HCT116 (cell line): ENCODE results near the gene POC1A. TPM values are rescaled to one million over a fixed set of nuclear protein-coding genes. Genes with fewer than 3 reads are reported as not detected.

Experiments used
- ATAC-seq: fragments of 200-7000 bp; cut with Tn5 transposase; 2 replicates; pipeline ENCODE4 v1.9.1; 2020; ENCODE audit warnings: mild to moderate bottlenecking, moderate library complexity
- BruUV-seq: library from RNA; stranded (reverse); fragments of 400-500 nt; replicated peaks from 2 replicates; lab custom pipeline; 2021; lab: Mats Ljungman, UMichigan
- CTCF ChIA-PET: fragments of 300-600 bp; sonication (Branson Sonifier 250); formaldehyde crosslinking; loops from one replicate; lab custom pipeline; 2021; ENCODE audit warnings: antibody characterized with exemption; lab: Charles Lee
- POLR2A ChIA-PET: fragments of 300-600, 350-600 bp; sonication (Branson Sonifier 250); formaldehyde crosslinking; loops from one replicate; lab custom pipeline; 2021; ENCODE audit warnings: antibody characterized with exemption; lab: Charles Lee
- RAD21 ChIA-PET, 2 experiments: fragments of 300-600 bp; sonication (Branson Sonifier 250); formaldehyde crosslinking; loops; one replicate each; lab custom pipeline; 2023; ENCODE audit warnings: low total read pairs in 2 of 2; ENCODE audit not compliant: uncharacterized antibody in 2 of 2, unreplicated experiment in 2 of 2, low non-redundant PET in 1 of 2; lab: Charles Lee
- DNase-seq: peaks from one replicate; pipeline ENCODE4 v3.0.0-alpha.2; 2010; ENCODE audit warnings: low read depth, low spot score
- H2AFZ ChIP-seq: fragments of 200-600 bp; shearing (Covaris generic), sonication (generic); 2 replicates; pipeline ENCODE4 v1.6.1; 2017; ENCODE audit warnings: low read depth, mixed run types, mixed read lengths, antibody characterized with exemption, low read length; ENCODE audit not compliant: poor library complexity, severe bottlenecking
- H3K27ac ChIP-seq: 2 replicates; pipeline ENCODE4 v1.5.1; 2012; ENCODE audit warnings: low read depth, low read length
- H3K27me3 ChIP-seq: fragments of 200-600 bp; sonication (generic); 2 replicates; pipeline ENCODE4 v1.6.1; 2016; ENCODE audit warnings: mixed run types, low read length, mixed read lengths; ENCODE audit not compliant: insufficient read depth
- H3K36me3 ChIP-seq, 2 experiments: fragments of 200-500 bp in 1 of 2; fragments of 200-600 bp in 1 of 2; sonication (Bioruptor generic) in 1 of 2; sonication (generic) in 1 of 2; 2 replicates each; pipeline versions ENCODE4 v1.5.1 to v1.6.1; 2014 to 2016; ENCODE audit warnings: low read length in 2 of 2, inconsistent platforms in 1 of 2, mixed read lengths in 1 of 2, mixed run types in 1 of 2; ENCODE audit not compliant: insufficient read depth in 2 of 2, control insufficient read depth in 1 of 2
- H3K4me1 ChIP-seq, 2 experiments: fragments of 200-600 bp in 1 of 2; sonication (generic) in 1 of 2; 2 replicates each; pipeline versions ENCODE4 v1.5.1 to v1.6.1; 2012 to 2017; ENCODE audit warnings: low read length in 2 of 2, inconsistent platforms in 1 of 2, mild to moderate bottlenecking in 1 of 2, mixed read lengths in 1 of 2, mixed run types in 1 of 2, moderate library complexity in 1 of 2; ENCODE audit not compliant: insufficient read depth in 2 of 2, control insufficient read depth in 1 of 2
- H3K4me2 ChIP-seq: fragments of 200-600 bp; sonication (generic); 2 replicates; pipeline ENCODE4 v1.6.1; 2017; ENCODE audit warnings: mixed run types, low read length, mixed read lengths
- H3K4me3 ChIP-seq, 2 experiments: fragments of 200-600 bp in 1 of 2; sonication (generic) in 1 of 2; replicated peaks in 1 of 2; 2 replicates each; pipeline ENCODE4 v1.5.1; 2011 to 2016; ENCODE audit warnings: low read length in 2 of 2, control low read depth in 1 of 2, low read depth in 1 of 2, mild to moderate bottlenecking in 1 of 2, mixed read lengths in 1 of 2, mixed run types in 1 of 2
- H3K79me2 ChIP-seq: fragments of 200-600 bp; sonication (generic); 2 replicates; pipeline ENCODE4 v1.6.1; 2017; ENCODE audit warnings: mild to moderate bottlenecking, mixed run types, low read length, moderate library complexity, mixed read lengths; ENCODE audit not compliant: insufficient read depth
- H3K9ac ChIP-seq: fragments of 200-600 bp; sonication (generic); 2 replicates; pipeline ENCODE4 v1.6.1; 2016; ENCODE audit warnings: low read length, mixed read lengths
- H3K9me2 ChIP-seq: fragments of 200-600 bp; sonication (generic), shearing (Covaris generic); 2 replicates; pipeline ENCODE4 v1.6.1; 2017; ENCODE audit warnings: mixed run types, mild to moderate bottlenecking, moderate library complexity; ENCODE audit not compliant: insufficient read depth
- H3K9me3 ChIP-seq, 2 experiments: fragments of 200-500 bp in 1 of 2; fragments of 200-600 bp in 1 of 2; sonication (Bioruptor generic) in 1 of 2; sonication (generic) in 1 of 2; 2 replicates each; pipeline ENCODE4 v1.6.1; 2014 to 2017; ENCODE audit warnings: low read length in 2 of 2, mixed read lengths in 2 of 2, inconsistent platforms in 1 of 2, low read depth in 1 of 2, mild to moderate bottlenecking in 1 of 2, mixed run types in 1 of 2, moderate library complexity in 1 of 2; ENCODE audit not compliant: control insufficient read depth in 1 of 2, insufficient read depth in 1 of 2
- H4K20me1 ChIP-seq: fragments of 200-600 bp; sonication (generic), shearing (Covaris generic); 2 replicates; pipeline ENCODE4 v1.6.1; 2017; ENCODE audit warnings: mixed run types, mild to moderate bottlenecking, moderate library complexity; ENCODE audit not compliant: insufficient read depth
- CBX3 ChIP-seq: IDR thresholded peaks from 2 replicates; pipeline ENCODE4 v1.6.1; 2012; ENCODE audit warnings: low read depth
- CEBPB ChIP-seq: IDR thresholded peaks from 2 replicates; pipeline ENCODE4 v1.6.1; 2012; ENCODE audit warnings: low read depth
- ELF1 ChIP-seq: IDR thresholded peaks from 2 replicates; pipeline ENCODE4 v1.6.1; 2012; ENCODE audit warnings: low read depth, borderline replicate concordance
- EZH2 ChIP-seq: fragments of 200-600 bp; sonication (generic); IDR thresholded peaks from 2 replicates; pipeline ENCODE4 v1.6.1; 2017; ENCODE audit warnings: antibody characterized with exemption, mixed run types
- EZH2phosphoT487 ChIP-seq: fragments of 200-600 bp; IDR thresholded peaks from 2 replicates; pipeline ENCODE4 v1.6.1; 2018; ENCODE audit warnings: antibody characterized with exemption, borderline replicate concordance
- FOSL1 ChIP-seq: IDR thresholded peaks from 2 replicates; pipeline ENCODE4 v1.6.1; 2012; ENCODE audit warnings: low read depth
- JUND ChIP-seq: IDR thresholded peaks from 2 replicates; pipeline ENCODE4 v1.6.1; 2012
- POLR2AphosphoS5 ChIP-seq: IDR thresholded peaks from 2 replicates; pipeline ENCODE4 v1.6.1; 2011; ENCODE audit warnings: mild to moderate bottlenecking, low read depth, low read length, moderate library complexity
- SIN3A ChIP-seq: IDR thresholded peaks from 2 replicates; pipeline ENCODE4 v1.6.1; 2012; ENCODE audit warnings: low read depth
- SRF ChIP-seq: IDR thresholded peaks from 2 replicates; pipeline ENCODE4 v1.6.1; 2012; ENCODE audit warnings: low read depth
- TCF7L2 ChIP-seq: IDR thresholded peaks from 2 replicates; pipeline ENCODE4 v1.7.0; 2011; ENCODE audit warnings: borderline replicate concordance, inconsistent platforms; ENCODE audit not compliant: insufficient read depth, insufficient read length; ENCODE audit errors: extremely low read depth
- ZFX ChIP-seq: fragments of 450-650 bp; IDR thresholded peaks from 2 replicates; pipeline ENCODE4 v1.6.1; 2017
- ZNF274 ChIP-seq: fragments of 200-500 bp; sonication (Bioruptor generic); IDR thresholded peaks from 2 replicates; pipeline ENCODE4 v1.6.1; 2014; ENCODE audit warnings: mild to moderate bottlenecking, low read depth, low read length, inconsistent platforms
- intact Hi-C: fragments of 100-400 bp; cut with micrococcal nuclease; formaldehyde crosslinking; loops from 2 replicates; pipeline ENCODE4 v1.10.0; 2022
- total RNA-seq: library from RNA; stranded (reverse); gene quantifications from one replicate; pipeline ENCODE4 v1.2.1, GENCODE V29; 2021; ENCODE audit not compliant: unreplicated experiment
- TF ChIP-seq, protein P1 (sequence below): IDR thresholded peaks from 2 replicates; pipeline ENCODE4 v1.6.1; 2012; ENCODE audit warnings: low read depth
- TF ChIP-seq, protein P2 (sequence below): IDR thresholded peaks from 2 replicates; pipeline ENCODE4 v1.6.1; 2011; ENCODE audit warnings: mild to moderate bottlenecking, low read length, moderate library complexity; ENCODE audit not compliant: insufficient replicate concordance; ENCODE audit errors: extremely low read depth
- TF ChIP-seq, protein P3 (sequence below): IDR thresholded peaks from 2 replicates; pipeline ENCODE4 v1.6.1; 2012

The POC1A gene
- total RNA-seq, 1 experiment from 2014 or later = 34.0 TPM

- Histone ChIP-seq H3K27me3 (no peaks in the 10 kb centered on the region), H3K4me3 (no peak overlapping the region), H3K4me1 (peaks cover 0 to 4% of the 10 kb centered on the region in 2 experiments; a peak in 1 of 4 replicates), H4K20me1 (no peaks in the 10 kb centered on the region; the same call in 1 of the 2 replicates), H3K9me2 (no peaks in the 10 kb centered on the region), H3K79me2 (no peaks in the 10 kb centered on the region; the same call in 1 of the 2 replicates), H2AFZ (no peak overlapping the region), H3K4me2 (no peak overlapping the region), H3K9ac (no peak overlapping the region), H3K9me3 (no peaks in the 10 kb centered on the region), H3K36me3 (peaks cover 3 to 21% of the 10 kb centered on the region in 2 experiments; a peak in 3 of 4 replicates), H3K27ac (no peak overlapping the region)
- ATAC-seq (no peak), DNase-seq (no peak)
- CTCF ChIA-PET = no interaction called here
- RAD21 ChIA-PET = no interaction called here
- POLR2A ChIA-PET = no interaction called here
- no TSS peak for BruUV-seq
- intact Hi-C loops = loop anchor here (5.0 kb wide), 1 partner anchor 88 kb away; no protein-coding TSS in a partner anchor
- TF ChIP-seq ZNF274 (no peak), ELF1 (no peak), TCF7L2 (no peak), POLR2AphosphoS5 (no peak), CBX3 (no peak), EZH2phosphoT487 (no peak), CEBPB (no peak), SIN3A (no peak), EZH2 (no peak), JUND (no peak), SRF (no peak)
Observed at GRCh38 chr3:52140000-52140399, 14.2 kb downstream of the POC1A start.

DNA sequence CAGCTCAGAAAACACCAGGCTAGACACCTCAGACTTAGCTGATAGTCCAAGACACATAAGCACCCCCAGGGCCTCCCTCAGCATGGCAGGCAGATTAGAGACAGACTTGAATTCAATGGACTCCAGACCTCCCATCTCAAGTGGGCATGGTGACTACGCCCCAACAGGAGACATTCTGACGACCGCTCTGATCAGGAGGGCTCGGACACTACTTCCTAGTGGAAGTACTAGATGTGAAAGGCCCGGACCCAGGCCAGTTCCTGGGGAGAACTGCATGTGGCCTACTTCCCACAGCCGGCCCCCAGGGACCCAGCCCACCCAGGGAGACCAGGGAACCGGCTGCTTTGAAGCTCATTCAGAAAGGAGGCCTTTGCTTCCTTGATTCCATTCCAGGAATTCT lies 16.9 kb downstream of the POC1A start:
- DNase-seq (no peak), ATAC-seq (no peak)
- no peaks in the 10 kb centered on the region for H4K20me1 ChIP-seq
- H3K79me2 ChIP-seq = no peaks in the 10 kb centered on the region
- H3K27ac ChIP-seq = no peak overlapping the region
- no peaks in the 10 kb centered on the region for H3K4me1 ChIP-seq
- ChIA-PET RAD21 (no interaction called here), POLR2A (no interaction called here), CTCF (no interaction called here)
- H3K9me3 ChIP-seq = no peaks in the 10 kb centered on the region
- no peaks in the 10 kb centered on the region for H3K9me2 ChIP-seq
- no TSS peak for BruUV-seq
- H3K9ac ChIP-seq = no peak overlapping the region
- no peaks in the 10 kb centered on the region for H3K27me3 ChIP-seq
- H3K4me2 ChIP-seq = no peak overlapping the region
- no peak overlapping the region for H3K4me3 ChIP-seq
- intact Hi-C loops = no loop called here
- H2AFZ ChIP-seq = no peak overlapping the region
- H3K36me3 ChIP-seq = peaks cover 3 to 15% of the 10 kb centered on the region in 2 experiments; a peak in 3 of 4 replicates
- TF ChIP-seq, protein P1, sequence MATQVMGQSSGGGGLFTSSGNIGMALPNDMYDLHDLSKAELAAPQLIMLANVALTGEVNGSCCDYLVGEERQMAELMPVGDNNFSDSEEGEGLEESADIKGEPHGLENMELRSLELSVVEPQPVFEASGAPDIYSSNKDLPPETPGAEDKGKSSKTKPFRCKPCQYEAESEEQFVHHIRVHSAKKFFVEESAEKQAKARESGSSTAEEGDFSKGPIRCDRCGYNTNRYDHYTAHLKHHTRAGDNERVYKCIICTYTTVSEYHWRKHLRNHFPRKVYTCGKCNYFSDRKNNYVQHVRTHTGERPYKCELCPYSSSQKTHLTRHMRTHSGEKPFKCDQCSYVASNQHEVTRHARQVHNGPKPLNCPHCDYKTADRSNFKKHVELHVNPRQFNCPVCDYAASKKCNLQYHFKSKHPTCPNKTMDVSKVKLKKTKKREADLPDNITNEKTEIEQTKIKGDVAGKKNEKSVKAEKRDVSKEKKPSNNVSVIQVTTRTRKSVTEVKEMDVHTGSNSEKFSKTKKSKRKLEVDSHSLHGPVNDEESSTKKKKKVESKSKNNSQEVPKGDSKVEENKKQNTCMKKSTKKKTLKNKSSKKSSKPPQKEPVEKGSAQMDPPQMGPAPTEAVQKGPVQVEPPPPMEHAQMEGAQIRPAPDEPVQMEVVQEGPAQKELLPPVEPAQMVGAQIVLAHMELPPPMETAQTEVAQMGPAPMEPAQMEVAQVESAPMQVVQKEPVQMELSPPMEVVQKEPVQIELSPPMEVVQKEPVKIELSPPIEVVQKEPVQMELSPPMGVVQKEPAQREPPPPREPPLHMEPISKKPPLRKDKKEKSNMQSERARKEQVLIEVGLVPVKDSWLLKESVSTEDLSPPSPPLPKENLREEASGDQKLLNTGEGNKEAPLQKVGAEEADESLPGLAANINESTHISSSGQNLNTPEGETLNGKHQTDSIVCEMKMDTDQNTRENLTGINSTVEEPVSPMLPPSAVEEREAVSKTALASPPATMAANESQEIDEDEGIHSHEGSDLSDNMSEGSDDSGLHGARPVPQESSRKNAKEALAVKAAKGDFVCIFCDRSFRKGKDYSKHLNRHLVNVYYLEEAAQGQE = no peak
- TF ChIP-seq POLR2AphosphoS5 (no peak), FOSL1 (no peak), CEBPB (no peak), ZFX (no peak), CBX3 (no peak), ZNF274 (no peak), TCF7L2 (no peak), EZH2phosphoT487 (no peak), SIN3A (no peak)
- TF ChIP-seq, protein P2, sequence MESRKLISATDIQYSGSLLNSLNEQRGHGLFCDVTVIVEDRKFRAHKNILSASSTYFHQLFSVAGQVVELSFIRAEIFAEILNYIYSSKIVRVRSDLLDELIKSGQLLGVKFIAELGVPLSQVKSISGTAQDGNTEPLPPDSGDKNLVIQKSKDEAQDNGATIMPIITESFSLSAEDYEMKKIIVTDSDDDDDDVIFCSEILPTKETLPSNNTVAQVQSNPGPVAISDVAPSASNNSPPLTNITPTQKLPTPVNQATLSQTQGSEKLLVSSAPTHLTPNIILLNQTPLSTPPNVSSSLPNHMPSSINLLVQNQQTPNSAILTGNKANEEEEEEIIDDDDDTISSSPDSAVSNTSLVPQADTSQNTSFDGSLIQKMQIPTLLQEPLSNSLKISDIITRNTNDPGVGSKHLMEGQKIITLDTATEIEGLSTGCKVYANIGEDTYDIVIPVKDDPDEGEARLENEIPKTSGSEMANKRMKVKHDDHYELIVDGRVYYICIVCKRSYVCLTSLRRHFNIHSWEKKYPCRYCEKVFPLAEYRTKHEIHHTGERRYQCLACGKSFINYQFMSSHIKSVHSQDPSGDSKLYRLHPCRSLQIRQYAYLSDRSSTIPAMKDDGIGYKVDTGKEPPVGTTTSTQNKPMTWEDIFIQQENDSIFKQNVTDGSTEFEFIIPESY = no peak
- TF ChIP-seq, protein P3, sequence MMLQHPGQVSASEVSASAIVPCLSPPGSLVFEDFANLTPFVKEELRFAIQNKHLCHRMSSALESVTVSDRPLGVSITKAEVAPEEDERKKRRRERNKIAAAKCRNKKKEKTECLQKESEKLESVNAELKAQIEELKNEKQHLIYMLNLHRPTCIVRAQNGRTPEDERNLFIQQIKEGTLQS = no peak
